A549 treated with AZD2906 at 1 μM for 4 hours (cell line): ENCODE results near the gene ZNF433. TPM values are rescaled to one million over a fixed set of nuclear protein-coding genes. Genes with fewer than 3 reads are reported as not detected.

ENCODE experiments used
- total RNA-seq: library from RNA; stranded (reverse); fragments of 200-300 nt; extraction: Qiagen RNA extraction; gene quantifications from 5 replicates; pipeline ENCODE4 v1.2.3, GENCODE V29; 2022

ZNF433 gene
- total RNA-seq = not detected in 5 replicates

DNA sequence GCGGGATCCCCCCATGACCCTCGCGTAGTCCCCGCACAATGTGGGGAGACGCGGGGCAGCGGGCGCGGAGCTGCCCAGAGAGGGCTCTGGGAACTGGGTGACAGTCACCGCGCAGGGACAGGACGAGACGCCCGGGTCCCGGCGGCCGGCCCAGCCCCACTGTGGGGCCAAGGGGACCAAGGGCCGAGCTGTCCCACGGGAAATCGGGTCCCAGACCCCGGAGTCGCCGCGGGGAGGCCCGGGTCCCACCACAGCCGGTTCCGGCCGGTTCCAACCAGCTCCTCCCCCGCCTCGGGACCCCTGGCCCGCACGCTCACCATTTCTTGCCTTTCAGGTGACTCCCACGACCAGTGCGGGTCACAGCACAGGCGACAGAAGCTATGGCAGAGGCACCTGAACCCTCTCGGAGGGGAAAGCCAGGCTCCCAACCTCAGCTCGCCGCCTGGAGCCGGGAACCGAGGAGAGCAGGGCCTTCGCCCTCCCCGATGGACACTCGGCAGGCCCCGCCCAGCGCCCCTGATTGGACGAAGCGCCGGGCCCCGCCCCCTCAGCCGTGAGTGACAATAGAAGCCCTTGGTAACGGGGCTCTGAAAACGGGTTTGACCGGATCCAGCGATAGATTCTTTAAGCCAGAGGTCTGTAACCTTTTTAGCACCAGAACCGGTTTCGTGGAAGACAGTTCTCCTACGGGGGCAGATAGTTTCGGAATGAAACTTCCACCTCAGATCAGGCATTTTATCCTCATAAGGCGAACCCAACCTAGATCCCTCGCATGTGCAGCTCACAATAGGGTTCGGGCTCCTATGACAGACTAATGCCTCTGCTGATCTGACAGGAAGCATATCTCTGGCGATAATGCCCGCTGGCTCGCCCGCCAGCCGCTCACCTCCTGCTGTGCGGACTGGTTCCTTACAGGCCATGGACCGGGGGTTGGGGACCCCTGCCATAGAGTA is at the start of gene ZNF433:
ZNF433 (minus strand) TSS at position 460 of the 953 bp plus-strand sequence; CDS start at position 320, 140 bp downstream.

GRCh38 chr19:12064590-12065538 is 29.4 kb upstream of the ZNF433 start, which contains the start of gene ZNF844:
ZNF844 (plus strand) TSS chr19:12064731; CDS start chr19:12064874, 143 bp downstream.

DNA sequence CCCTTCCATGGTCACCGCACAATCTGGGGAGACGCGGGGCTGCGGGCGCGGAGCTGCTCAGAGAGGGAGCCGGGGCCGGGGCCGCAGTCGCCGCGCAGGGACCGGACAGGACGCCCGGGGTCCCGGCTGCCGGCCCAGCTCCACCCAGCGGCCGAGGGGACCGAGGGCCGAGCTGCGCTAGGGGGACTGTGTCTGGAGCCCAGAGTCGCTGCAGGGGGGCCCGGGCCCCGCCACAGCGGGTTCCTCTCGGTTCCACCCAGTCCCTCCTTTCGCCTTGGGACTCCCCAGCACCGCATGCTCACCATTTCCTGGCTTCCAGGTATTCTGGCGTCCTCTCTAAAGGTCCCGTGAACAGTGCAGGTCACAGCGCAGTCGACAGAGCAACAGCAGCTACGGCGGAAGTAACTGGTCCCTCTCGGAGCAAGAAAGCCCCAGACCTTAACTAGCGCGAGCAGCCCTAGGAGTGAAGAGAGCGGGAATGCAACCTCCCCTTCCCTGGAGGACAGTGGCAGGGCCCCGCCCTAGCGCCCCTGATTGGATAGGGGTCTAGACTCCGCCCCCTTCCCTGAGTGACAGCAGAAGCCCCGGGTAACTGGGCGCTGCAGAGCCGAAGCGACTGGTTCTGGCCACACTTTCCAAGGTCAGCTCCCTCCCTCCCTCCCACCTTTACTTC is 17.2 kb upstream of the ZNF433 start, which contains the start of gene ZNF878:
ZNF878 (minus strand) TSS at position 465 of the 673 bp plus-strand sequence; CDS start at position 305, 160 bp downstream.

GRCh38 chr19:11964858-11965645 is 70.4 kb downstream of the ZNF433 start, which contains the start of gene ZNF763:
ZNF763 (plus strand) TSS chr19:11965040; CDS start chr19:11965209, 169 bp downstream.

Other genes with a start within 250 kb of the ZNF433 start
- gene ZNF491, start 237.2 kb downstream of the ZNF433 start, total RNA-seq = not detected in 5 replicates
- 0.05 to 0.09 TPM (median 0.07 TPM) in 5 replicates for gene ZNF440, start 221.4 kb downstream of the ZNF433 start, total RNA-seq
- not detected in 5 replicates for gene ZNF439, start 187.0 kb downstream of the ZNF433 start, total RNA-seq
- not detected in 5 replicates for gene ZNF69, start 147.9 kb downstream of the ZNF433 start, total RNA-seq
- 0.21 to 0.31 TPM (median 0.24 TPM) in 5 replicates for gene ZNF700, start 110.6 kb downstream of the ZNF433 start, total RNA-seq
- not detected in 5 replicates for gene ZNF763, start 70.6 kb downstream of the ZNF433 start, total RNA-seq
- gene ZNF878, start 17.3 kb upstream of the ZNF433 start, total RNA-seq = not detected in 5 replicates
- not detected in 5 replicates for gene ZNF844, start 29.1 kb upstream of the ZNF433 start, total RNA-seq
- gene ZNF20, start 104.7 kb upstream of the ZNF433 start, total RNA-seq = 0.13 to 0.29 TPM (median 0.22 TPM) in 4 of 5 replicates, not detected in the other
- not detected in 5 replicates for gene ZNF625, start 121.1 kb upstream of the ZNF433 start, total RNA-seq
- gene ZNF136, start 127.4 kb upstream of the ZNF433 start, total RNA-seq = 1.1 to 3.4 TPM (median 1.4 TPM) in 5 replicates